T-helper 2 cell treated with Interferon-gamma antibody and Interleukin-4, amounts not matched to agents 100 ng/mL and 5 ng/mL, for 36 hours (primary cell): ENCODE results near the gene CIRBP. TPM values are rescaled to one million over a fixed set of nuclear protein-coding genes. Genes with fewer than 3 reads are reported as not detected.

Source experiments
- intact Hi-C: fragments of 100-400 bp; cut with micrococcal nuclease; formaldehyde crosslinking; loops from one replicate; pipeline ENCODE4 v1.15.1; 2023
- total RNA-seq: library from RNA; stranded (reverse); gene quantifications from 2 replicates; pipeline ENCODE4 v1.2.3, GENCODE V29; 2022

The CIRBP gene
- total RNA-seq, 1 donor from 2014 or later, result 200 TPM

DNA sequence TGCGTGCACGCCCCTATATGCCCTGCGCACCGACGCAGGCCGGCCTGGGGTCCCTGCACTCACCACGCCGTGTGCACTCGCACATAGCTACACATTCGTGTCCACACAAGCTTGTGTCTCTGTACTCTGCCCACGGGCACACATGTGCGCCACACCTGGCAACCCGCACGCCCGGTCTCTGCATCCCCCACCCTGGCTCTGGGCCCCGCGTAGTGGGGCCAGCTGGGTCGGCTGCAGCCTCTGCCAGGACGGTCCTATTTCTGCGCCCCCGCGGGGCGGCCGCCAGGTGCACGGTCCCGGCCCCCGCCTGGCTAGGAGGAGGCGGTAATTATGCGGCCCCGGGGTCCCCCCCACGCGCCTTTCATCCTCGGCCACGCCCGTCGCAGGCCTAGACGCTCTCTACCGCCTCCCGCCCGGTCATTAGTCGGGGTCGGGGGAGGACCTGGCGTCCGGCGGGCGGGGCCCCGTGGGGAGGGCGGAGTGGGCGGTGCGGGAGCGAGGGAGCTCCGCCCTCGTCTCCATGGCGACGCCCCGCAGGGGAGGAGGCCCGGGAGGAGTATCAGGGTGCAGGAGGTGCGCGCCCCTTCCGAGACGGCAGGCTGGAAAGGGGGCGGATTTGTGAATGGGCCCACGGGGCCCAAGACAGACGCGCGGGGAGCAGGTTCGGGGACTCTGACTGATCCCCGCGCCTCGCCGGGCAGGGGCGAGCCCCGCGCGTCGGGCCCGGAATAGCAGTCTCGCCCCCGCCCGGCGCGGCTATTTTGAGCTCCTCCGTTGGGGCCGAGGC is 2.8 kb upstream of the CIRBP start:
- intact Hi-C loops, result no loop called here

GRCh38 chr19:1266916-1267476 is 2.1 kb upstream of the CIRBP start:
- intact Hi-C loops, result loop anchor here (1.0 kb wide), 1 partner anchor 23 kb away; no protein-coding TSS in a partner anchor

GRCh38 chr19:1267477-1268225 is 1.5 kb upstream of the CIRBP start:
- intact Hi-C loops, result loop anchor here (1.0 kb wide), 1 partner anchor 23 kb away; no protein-coding TSS in a partner anchor

- intact Hi-C loops, result loop anchor here (1.0 kb wide), 2 partner anchors 8 to 19 kb away; no protein-coding TSS in a partner anchor
Observed at GRCh38 chr19:1268226-1269064, 687 bp upstream of the CIRBP start.

DNA sequence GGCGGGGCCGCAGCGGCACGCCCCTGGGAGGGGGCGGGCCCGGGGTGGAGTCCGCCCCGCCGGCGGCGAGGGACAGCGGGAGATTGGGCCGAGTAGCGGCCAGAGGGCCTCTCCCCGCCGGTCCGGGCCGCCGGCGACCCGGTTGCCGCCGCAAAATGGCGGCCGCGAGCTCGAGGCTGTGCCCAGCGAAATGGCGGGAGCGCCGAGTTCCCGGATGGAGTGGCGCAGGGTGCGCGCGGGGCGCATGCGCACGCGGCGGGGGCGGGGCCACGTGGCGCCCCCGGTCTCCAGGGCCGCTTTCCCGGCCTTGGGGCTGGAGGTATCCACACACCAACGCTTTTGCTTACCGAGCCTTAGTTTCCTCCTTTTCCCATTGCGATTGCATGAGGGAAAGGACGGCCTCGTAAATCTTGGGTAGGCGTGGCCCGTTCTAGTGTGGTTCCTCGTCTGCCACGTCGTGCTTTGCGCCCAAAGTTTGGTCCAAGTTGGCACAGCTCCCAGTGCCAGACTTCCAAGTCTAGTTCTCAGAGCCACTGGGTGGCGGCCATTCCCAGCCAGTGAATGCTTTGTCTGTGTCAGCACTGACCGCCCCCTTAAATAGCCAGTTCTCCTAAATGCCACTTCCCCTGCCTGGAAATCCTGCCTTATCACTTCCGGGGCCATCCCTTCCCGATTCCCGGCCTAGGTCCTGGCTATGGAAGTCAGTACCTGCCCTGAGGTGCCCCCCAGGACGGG is 513 bp downstream of the CIRBP start:
- intact Hi-C loops, result loop anchor here (1.0 kb wide), 2 partner anchors 9 to 20 kb away; no protein-coding TSS in a partner anchor

- intact Hi-C loops, result no loop called here
Observed at GRCh38 chr19:1270213-1270853, 1.2 kb downstream of the CIRBP start.

DNA sequence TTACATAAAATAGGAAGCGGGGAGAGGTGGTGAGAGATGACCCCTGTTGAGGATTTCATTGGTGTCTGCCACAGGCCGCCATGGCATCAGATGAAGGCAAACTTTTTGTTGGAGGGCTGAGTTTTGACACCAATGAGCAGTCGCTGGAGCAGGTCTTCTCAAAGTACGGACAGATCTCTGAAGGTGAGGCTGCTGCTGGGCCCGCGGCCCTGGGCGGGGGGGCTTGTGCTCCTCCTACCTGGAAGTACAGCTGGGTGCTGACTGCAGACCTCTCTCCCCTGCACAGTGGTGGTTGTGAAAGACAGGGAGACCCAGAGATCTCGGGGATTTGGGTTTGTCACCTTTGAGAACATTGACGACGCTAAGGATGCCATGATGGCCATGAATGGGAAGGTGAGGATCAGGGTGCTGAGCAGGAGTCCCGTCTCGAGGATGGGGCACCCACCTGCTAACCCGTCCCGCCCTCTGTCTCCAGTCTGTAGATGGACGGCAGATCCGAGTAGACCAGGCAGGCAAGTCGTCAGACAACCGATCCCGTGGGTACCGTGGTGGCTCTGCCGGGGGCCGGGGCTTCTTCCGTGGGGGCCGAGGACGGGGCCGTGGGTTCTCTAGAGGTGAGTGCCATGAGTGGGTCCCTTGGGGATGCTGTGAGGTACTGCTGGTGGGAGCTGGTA is 1.9 kb downstream of the CIRBP start:
- intact Hi-C loops, result no loop called here

- intact Hi-C loops, result no loop called here
Observed at GRCh38 chr19:1271528-1272422, 2.6 kb downstream of the CIRBP start.

GRCh38 chr19:1272423-1273262 is 3.5 kb downstream of the CIRBP start:
- intact Hi-C loops, result no loop called here

- intact Hi-C loops, result no loop called here
Observed at GRCh38 chr19:1273263-1274041, 4.3 kb downstream of the CIRBP start.

GRCh38 chr19:1274081-1274851 is 5.1 kb downstream of the CIRBP start:
- intact Hi-C loops, result no loop called here

DNA sequence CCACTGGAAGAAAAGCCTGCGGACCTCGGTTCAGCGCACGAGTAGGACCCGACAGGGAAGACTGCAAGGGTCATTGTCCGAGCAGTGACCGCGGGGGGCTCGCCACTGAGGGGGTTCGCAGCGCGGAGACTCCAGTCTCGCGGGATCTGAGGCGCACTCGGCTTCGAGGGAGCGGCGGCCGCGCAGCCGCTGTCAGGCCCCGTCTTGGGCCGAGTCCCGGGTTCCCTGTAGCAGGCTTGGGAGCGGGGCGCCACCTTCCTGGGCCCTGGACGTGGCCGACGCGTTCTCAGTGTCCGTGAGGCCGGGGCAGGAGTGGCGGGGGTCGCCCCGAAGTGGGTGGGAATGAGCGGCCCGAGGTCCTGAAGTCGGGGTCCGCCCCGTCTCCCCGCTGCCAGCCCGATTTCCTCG is 5.7 kb downstream of the CIRBP start:
- intact Hi-C loops, result loop anchor here (1.0 to 5.0 kb wide), 2 partner anchors 132 to 237 kb away; partner anchors contain the start of genes ADAMTSL5 and DAZAP1

DNA sequence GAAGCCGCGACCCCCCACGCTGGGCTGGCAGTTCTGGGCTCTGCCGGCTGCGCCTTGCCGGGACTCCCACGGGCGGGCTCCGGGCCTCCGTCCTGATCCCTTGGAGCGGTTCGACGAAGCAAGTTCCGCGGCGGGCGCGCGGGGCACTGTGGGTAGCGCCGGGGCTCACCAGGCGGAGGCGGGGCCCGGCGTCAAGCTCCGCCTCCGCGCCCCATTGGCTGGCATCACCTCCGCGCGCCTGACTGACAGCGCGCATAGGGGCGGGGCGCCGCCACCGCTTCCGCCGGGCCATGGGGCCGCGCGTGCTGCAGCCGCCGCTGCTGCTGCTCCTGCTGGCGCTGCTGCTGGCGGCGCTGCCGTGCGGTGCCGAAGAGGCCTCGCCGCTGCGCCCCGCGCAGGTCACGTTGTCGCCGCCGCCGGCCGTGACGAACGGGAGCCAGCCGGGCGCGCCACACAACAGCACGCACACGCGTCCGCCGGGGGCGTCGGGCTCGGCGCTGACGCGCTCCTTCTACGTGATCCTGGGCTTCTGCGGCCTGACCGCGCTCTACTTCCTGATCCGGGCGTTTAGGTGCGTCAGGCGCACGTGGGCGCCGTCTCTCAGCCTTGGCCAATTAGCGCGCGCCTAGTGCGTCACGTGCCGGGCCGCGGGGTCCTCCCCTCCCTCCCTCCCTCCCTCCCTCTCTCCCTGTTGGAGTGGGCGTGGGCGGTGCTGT is 6.3 kb downstream of the CIRBP start, which contains the start of gene FAM174C:
Gene FAM174C, plus strand, starts transcription at position 271 of the 716 bp plus-strand sequence. Its CDS starts 20 bp downstream, at position 291.
- intact Hi-C loops, result loop anchor here (1.0 to 5.0 kb wide), 2 partner anchors 132 to 237 kb away; partner anchors contain the start of genes ADAMTSL5 and DAZAP1

DNA sequence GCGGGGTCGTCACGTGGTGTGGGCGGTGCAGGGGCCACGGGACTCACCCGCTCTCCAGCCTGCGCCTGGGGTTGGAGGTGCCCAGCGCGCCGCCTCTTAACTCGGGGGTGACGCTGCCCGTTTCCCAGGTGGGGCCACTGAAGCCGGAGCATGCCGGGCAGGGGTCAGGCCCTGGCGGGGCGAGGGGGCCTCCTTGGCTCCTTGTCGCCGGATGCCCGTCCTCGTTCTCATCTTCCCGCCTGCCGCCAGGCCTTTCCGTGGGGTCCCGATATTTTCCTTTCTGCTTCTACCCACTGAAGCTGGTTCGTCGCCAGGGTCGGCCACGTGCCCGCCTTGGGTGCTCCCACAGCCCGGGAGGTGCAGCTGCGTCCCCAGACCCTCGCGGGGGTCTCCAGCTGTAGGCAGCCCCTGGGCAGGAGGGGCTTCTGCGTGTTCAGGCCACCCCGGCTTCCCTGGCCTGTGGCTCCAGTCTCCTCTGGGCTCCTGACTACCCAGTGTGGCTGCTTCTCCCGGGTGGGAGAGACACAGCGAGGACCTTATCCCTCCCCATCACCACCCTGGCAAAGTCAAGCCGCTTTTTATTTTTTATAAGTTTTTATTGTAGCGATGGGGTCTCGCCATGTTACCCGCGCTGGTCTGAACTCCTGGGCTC is 7.0 kb downstream of the CIRBP start:
- intact Hi-C loops, result loop anchor here (1.0 to 5.0 kb wide), 2 partner anchors 131 to 236 kb away; partner anchors contain the start of genes ADAMTSL5 and DAZAP1
